Ramos (cell line): ENCODE data around the gene METTL21A.
"Not testable (repeated sequence)": the region's sequence is repeated elsewhere in the genome, so short reads cannot be mapped to it uniquely, and the experiment has no call there.

Experiments used
- in situ Hi-C: fragments of 300-500 bp; cut with MboI; formaldehyde crosslinking; loops from one replicate; pipeline ENCODE4 v1.14.3; 2022; ENCODE audit warnings: low sequenced_read_pairs; ENCODE audit not compliant: unreplicated experiment

METTL21A gene

GRCh38 chr2:207625014-207625907 lies at the start of gene METTL21A:
METTL21A (minus strand) TSS chr2:207625394; CDS start chr2:207624375, 1,019 bp downstream.
- in situ Hi-C loops = loop anchor here (10.0 kb wide), 2 partner anchors 90 to 630 kb away; partner anchors contain the start of gene IDH1

- in situ Hi-C loops = no loop called here
Measured at GRCh38 chr2:207674826-207675225, 49.6 kb upstream of the METTL21A start.

GRCh38 chr2:207674266-207674774 lies 49.1 kb upstream of the METTL21A start:
- in situ Hi-C loops = no loop called here

GRCh38 chr2:207673431-207673830 lies 48.2 kb upstream of the METTL21A start:
- in situ Hi-C loops = no loop called here

GRCh38 chr2:207670887-207671286 lies 45.7 kb upstream of the METTL21A start:
- in situ Hi-C loops = no loop called here

GRCh38 chr2:207663870-207664545 lies 38.8 kb upstream of the METTL21A start:
- in situ Hi-C loops = no loop called here

- in situ Hi-C loops = no loop called here
Measured at GRCh38 chr2:207662203-207662602, 37.0 kb upstream of the METTL21A start.

- in situ Hi-C loops = no loop called here
Measured at GRCh38 chr2:207660994-207661393, 35.8 kb upstream of the METTL21A start.

- in situ Hi-C loops = no loop called here
Measured at GRCh38 chr2:207658156-207658555, 33.0 kb upstream of the METTL21A start.

- in situ Hi-C loops = no loop called here
Measured at GRCh38 chr2:207655000-207655399, 29.8 kb upstream of the METTL21A start.

GRCh38 chr2:207646582-207646981 lies 21.4 kb upstream of the METTL21A start:
- in situ Hi-C loops = not testable (repeated sequence)

- in situ Hi-C loops = no loop called here
Measured at GRCh38 chr2:207643892-207644291, 18.7 kb upstream of the METTL21A start.

- in situ Hi-C loops = no loop called here
Measured at GRCh38 chr2:207640661-207641060, 15.5 kb upstream of the METTL21A start.

GRCh38 chr2:207640160-207640559 lies 15.0 kb upstream of the METTL21A start:
- in situ Hi-C loops = no loop called here

- in situ Hi-C loops = not testable (repeated sequence)
Measured at GRCh38 chr2:207639288-207639687, 14.1 kb upstream of the METTL21A start.

GRCh38 chr2:207635468-207636200 lies 10.4 kb upstream of the METTL21A start:
- in situ Hi-C loops = no loop called here

GRCh38 chr2:207633686-207634085 lies 8.5 kb upstream of the METTL21A start:
- in situ Hi-C loops = no loop called here

- in situ Hi-C loops = no loop called here
Measured at GRCh38 chr2:207632575-207633493, 7.6 kb upstream of the METTL21A start.

- in situ Hi-C loops = no loop called here
Measured at GRCh38 chr2:207630491-207630890, 5.3 kb upstream of the METTL21A start.
